K562 (cell line): ENCODE data around the gene TIGD1. TPM values are rescaled to one million over a fixed set of nuclear protein-coding genes. Genes with fewer than 3 reads are reported as not detected.

Experiments used
- BRD4 ChIP-seq: fragments of 200-600 bp; sonication (generic); IDR thresholded peaks from 2 replicates; pipeline ENCODE4 v1.6.1; 2017; ENCODE audit warnings: inconsistent platforms
- FOXA3 ChIP-seq, 2 experiments: fragments of 450-650 bp in 1 of 2; sonication (generic) in 1 of 2; formaldehyde crosslinking; IDR thresholded peaks in 1 of 2; conservative IDR thresholded peaks in 1 of 2; 2 replicates each; pipeline versions ENCODE4 v1.4.0 to v1.8.0; 2020 to 2022; ENCODE audit warnings: mild to moderate bottlenecking in 2 of 2, missing genetic modification reagents in 1 of 2
- IRF2 ChIP-seq: sonication (generic); formaldehyde crosslinking; IDR thresholded peaks from 2 replicates; pipeline ENCODE4 v1.8.1; 2022; ENCODE audit warnings: mild to moderate bottlenecking, missing genetic modification reagents
- JUND ChIP-seq, 2 experiments: IDR thresholded peaks; 2 replicates in 1 of 2; 3 replicates in 1 of 2; pipeline ENCODE4 v1.6.1; 2011; ENCODE audit warnings: borderline replicate concordance in 2 of 2, low read depth in 2 of 2, low read length in 2 of 2, improper control_type of control experiment in 1 of 2, missing biosample characterization in 1 of 2, missing genetic modification characterization in 1 of 2, missing genetic modification reagents in 1 of 2
- MAFG ChIP-seq: fragments of 450-650 bp; conservative IDR thresholded peaks from 2 replicates; pipeline ENCODE4 v1.6.1; 2016; ENCODE audit warnings: missing genetic modification characterization, missing compliant biosample characterization
- MBD2 ChIP-seq: sonication (generic); IDR thresholded peaks from 2 replicates; pipeline ENCODE4 v1.6.1; 2016; ENCODE audit warnings: low read depth, borderline replicate concordance
- NFYB ChIP-seq: IDR thresholded peaks from 2 replicates; pipeline ENCODE4 v1.6.1; 2011; ENCODE audit warnings: mild to moderate bottlenecking, moderate library complexity; ENCODE audit not compliant: insufficient read length; ENCODE audit errors: extremely low read depth
- OTX1 ChIP-seq: fragments of 450-650 bp; formaldehyde crosslinking; IDR thresholded peaks from 2 replicates; pipeline ENCODE4 v1.4.0; 2022; ENCODE audit warnings: mild to moderate bottlenecking
- PHB ChIP-seq: fragments of 250-450 bp; sonication (Bioruptor Pico); IDR thresholded peaks from 2 replicates; pipeline ENCODE4 v1.5.0; 2021
- PRMT5 ChIP-seq: sonication (generic); formaldehyde crosslinking; IDR thresholded peaks from 2 replicates; pipeline ENCODE4 v1.5.0; 2020; ENCODE audit warnings: missing genetic modification reagents
- PTBP1 ChIP-seq: fragments of 200-400 bp; formaldehyde crosslinking; IDR thresholded peaks from 2 replicates; pipeline ENCODE4 v1.6.1; 2017; ENCODE audit warnings: low read depth, low read length
- PYGO2 ChIP-seq: fragments of 450-650 bp; IDR thresholded peaks from 2 replicates; pipeline ENCODE4 v1.6.1; 2016; ENCODE audit warnings: mild to moderate bottlenecking, missing genetic modification characterization, moderate library complexity, missing compliant biosample characterization
- SIX5 ChIP-seq, 2 experiments: IDR thresholded peaks; 2 replicates each; pipeline ENCODE4 v1.6.1; 2011; ENCODE audit warnings: low read length in 2 of 2, borderline replicate concordance in 1 of 2, low read depth in 1 of 2, mild to moderate bottlenecking in 1 of 2, moderate library complexity in 1 of 2; ENCODE audit not compliant: insufficient read depth in 1 of 2
- STAT5B ChIP-seq: fragments of 250-450 bp; sonication (Bioruptor Pico); IDR thresholded peaks from 2 replicates; pipeline ENCODE4 v1.8.0; 2021; ENCODE audit warnings: mild to moderate bottlenecking, inconsistent platforms
- TCF7 ChIP-seq: sonication (generic); IDR thresholded peaks from 2 replicates; pipeline ENCODE4 v1.6.1; 2016; ENCODE audit warnings: antibody characterized with exemption, borderline replicate concordance
- U2AF1 ChIP-seq: fragments of 200-400 bp; formaldehyde crosslinking; optimal IDR thresholded peaks from 2 replicates; pipeline ENCODE3; 2017; ENCODE audit warnings: mild to moderate bottlenecking, low read depth, low read length, moderate library complexity
- U2AF2 ChIP-seq: fragments of 200-400 bp; formaldehyde crosslinking; optimal IDR thresholded peaks from 2 replicates; pipeline ENCODE3; 2017; ENCODE audit warnings: low read depth, mild to moderate bottlenecking, low read length
- ZNF23 ChIP-seq: fragments of 250-450 bp; sonication (Bioruptor Pico); IDR thresholded peaks from 2 replicates; pipeline ENCODE4 v1.4.0; 2020; ENCODE audit warnings: mild to moderate bottlenecking
- ZNF239 ChIP-seq: fragments of 250-450 bp; sonication (Bioruptor Pico); IDR thresholded peaks from 2 replicates; pipeline ENCODE4 v1.4.0; 2020; ENCODE audit warnings: mild to moderate bottlenecking
- ZNF561 ChIP-seq: fragments of 450-650 bp; formaldehyde crosslinking; conservative IDR thresholded peaks from 2 replicates; pipeline ENCODE4 v1.4.0; 2020; ENCODE audit warnings: mild to moderate bottlenecking, moderate library complexity
- ZNF77 ChIP-seq: fragments of 250-450 bp; sonication (Bioruptor Pico); IDR thresholded peaks from 2 replicates; pipeline ENCODE4 v1.5.0; 2020
- polyA plus RNA-seq, 8 experiments: library from polyadenylated mRNA; depleted of rRNA in 4 of 8; stranded (reverse) in 5 of 8; unstranded in 3 of 8; fragments of >200 nt; fragmentation: Nextera tagmentation in 2 of 8; fragmentation: Illumina TruSeq in 1 of 8; extraction: Ambion mirVana in 2 of 8; extraction: Trizol in 1 of 8; gene quantifications; 2 replicates each; pipeline versions ENCODE4 v1.2.1 to v1.2.3, GENCODE V29; 2011 to 2014; ENCODE audit warnings: inconsistent platforms in 1 of 8, missing spikeins in 1 of 8
- total RNA-seq, 7 experiments: library from RNA; depleted of rRNA in 6 of 7; stranded (reverse); fragments of >200 nt in 6 of 7; fragmentation: Illumina TruSeq in 2 of 7; extraction: Trizol in 2 of 7; gene quantifications; 2 replicates each; pipeline versions ENCODE4 v1.2.1 to v1.2.3, GENCODE V29; 2011 to 2021; ENCODE audit warnings: low replicate concordance in 1 of 7
- TF ChIP-seq, protein P1 (sequence below): fragments of 250-450 bp; sonication (Bioruptor Pico); IDR thresholded peaks from 2 replicates; pipeline ENCODE4 v1.5.0; 2020; ENCODE audit warnings: mild to moderate bottlenecking, borderline replicate concordance
- TF ChIP-seq, protein P2 (sequence below): fragments of 450-650 bp; formaldehyde crosslinking; IDR thresholded peaks from 2 replicates; pipeline ENCODE4 v1.4.0; 2022; ENCODE audit warnings: missing genetic modification characterization
- TF ChIP-seq, protein P3 (sequence below): IDR thresholded peaks from 2 replicates; pipeline ENCODE4 v1.6.1; 2016; ENCODE audit warnings: missing genetic modification characterization, missing compliant biosample characterization

Gene TIGD1
- total and polyA plus RNA-seq, 9 of the 15 experiments (the other 6 are each of a cell fraction or from before 2014, with no cell fraction given): 2.0 to 10.1 (median 6.6) TPM

DNA sequence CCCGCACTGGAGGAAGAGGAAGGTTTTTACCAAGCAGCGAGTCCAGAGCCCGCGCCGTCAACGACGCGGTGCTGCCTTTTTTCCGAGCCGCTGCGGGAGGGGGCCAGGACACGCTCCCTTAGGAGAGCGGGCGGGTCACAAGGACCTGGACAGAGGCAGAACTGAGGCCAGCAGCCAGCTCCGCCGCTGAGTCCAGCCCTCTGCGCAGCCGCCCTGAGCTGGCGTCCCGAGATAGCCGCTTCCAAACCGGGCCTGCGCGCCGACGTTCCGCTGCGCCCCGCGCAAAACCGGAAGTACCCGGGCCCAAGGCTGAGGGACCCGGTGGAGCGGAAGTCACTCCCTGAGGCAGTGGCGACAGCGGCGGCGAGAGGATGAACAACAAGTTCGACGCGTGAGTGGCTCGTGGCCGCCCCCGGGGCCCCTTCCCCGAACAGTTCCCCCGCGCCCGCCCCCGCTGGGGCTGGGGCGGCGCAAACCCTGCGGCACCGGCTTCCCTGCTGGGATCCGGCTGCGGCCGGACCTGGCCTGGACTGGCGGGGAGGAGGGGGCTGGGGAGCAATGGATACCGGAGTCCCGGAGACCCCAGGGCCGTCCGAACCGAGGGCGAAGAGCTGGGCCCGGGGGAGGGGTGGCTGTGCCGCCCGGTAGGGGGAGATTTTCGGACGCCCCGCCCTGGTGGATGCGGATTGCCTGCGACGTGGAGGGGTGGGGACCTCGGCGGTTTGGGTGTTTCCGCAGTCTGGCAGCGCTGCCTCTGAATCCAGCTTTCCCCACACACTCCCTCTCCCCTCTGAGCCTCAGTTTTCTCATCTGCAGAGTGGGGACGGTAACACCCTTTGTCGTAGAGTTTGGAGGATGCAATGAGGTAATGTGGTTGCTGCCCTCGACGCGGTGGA, at the start of gene TIGD1, which contains the start of gene EIF4E2 (continued):
- TF ChIP-seq SIX5 (IDR thresholded peaks at IDR 0.05; ENCODE audit: borderline replicate concordance in 1 of 2, insufficient read depth in 1 of 2, low read depth in 1 of 2, low read length in 2 of 2) (peak in 1 of 2 experiments; percentile 25; a peak in 1 of 4 replicates), ZNF23 (no peak), PHB (CRISPR knock-in tag) (no peak), MAFG (tag) (no peak), ZNF561 (CRISPR knock-in tag) (no peak), FOXA3 (CRISPR knock-in tag; conservative IDR thresholded peaks at IDR 0.05 in 1 of 2, IDR thresholded peaks at IDR 0.05 in 1 of 2) (0 out of 4 replicates have a peak, but pooled peaks of 1 of the 2 experiments have one; percentile 36), MBD2 (peak; percentile 55; the same call in 1 of the 2 replicates), U2AF2 (no peak), STAT5B (CRISPR knock-in tag) (no peak), TCF7 (no peak; the same call in 1 of the 2 replicates), OTX1 (no peak), NFYB (no peak), BRD4 (peak; percentile 66; the same call in 1 of the 2 replicates), U2AF1 (no peak), ZNF77 (CRISPR knock-in tag) (no peak), PTBP1 (0 out of 2 replicates have a peak, but pooled peaks have one; percentile 65), ZNF239 (CRISPR knock-in tag) (no peak), PYGO2 (tag) (no peak), PRMT5 (CRISPR knock-in tag) (no peak), JUND (IDR thresholded peaks at IDR 0.05; ENCODE audit: borderline replicate concordance, low read depth, low read length) (peak; percentile 68; the same call in 1 of the 2 replicates), JUND (tag; IDR thresholded peaks at IDR 0.05; ENCODE audit: borderline replicate concordance, low read depth, low read length) (no peak; the same call in 2 of the 3 replicates), IRF2 (CRISPR knock-in tag) (no peak)
- TF ChIP-seq, protein P1, sequence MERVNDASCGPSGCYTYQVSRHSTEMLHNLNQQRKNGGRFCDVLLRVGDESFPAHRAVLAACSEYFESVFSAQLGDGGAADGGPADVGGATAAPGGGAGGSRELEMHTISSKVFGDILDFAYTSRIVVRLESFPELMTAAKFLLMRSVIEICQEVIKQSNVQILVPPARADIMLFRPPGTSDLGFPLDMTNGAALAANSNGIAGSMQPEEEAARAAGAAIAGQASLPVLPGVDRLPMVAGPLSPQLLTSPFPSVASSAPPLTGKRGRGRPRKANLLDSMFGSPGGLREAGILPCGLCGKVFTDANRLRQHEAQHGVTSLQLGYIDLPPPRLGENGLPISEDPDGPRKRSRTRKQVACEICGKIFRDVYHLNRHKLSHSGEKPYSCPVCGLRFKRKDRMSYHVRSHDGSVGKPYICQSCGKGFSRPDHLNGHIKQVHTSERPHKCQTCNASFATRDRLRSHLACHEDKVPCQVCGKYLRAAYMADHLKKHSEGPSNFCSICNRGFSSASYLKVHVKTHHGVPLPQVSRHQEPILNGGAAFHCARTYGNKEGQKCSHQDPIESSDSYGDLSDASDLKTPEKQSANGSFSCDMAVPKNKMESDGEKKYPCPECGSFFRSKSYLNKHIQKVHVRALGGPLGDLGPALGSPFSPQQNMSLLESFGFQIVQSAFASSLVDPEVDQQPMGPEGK (CRISPR knock-in tag): no peak
- TF ChIP-seq, protein P2, sequence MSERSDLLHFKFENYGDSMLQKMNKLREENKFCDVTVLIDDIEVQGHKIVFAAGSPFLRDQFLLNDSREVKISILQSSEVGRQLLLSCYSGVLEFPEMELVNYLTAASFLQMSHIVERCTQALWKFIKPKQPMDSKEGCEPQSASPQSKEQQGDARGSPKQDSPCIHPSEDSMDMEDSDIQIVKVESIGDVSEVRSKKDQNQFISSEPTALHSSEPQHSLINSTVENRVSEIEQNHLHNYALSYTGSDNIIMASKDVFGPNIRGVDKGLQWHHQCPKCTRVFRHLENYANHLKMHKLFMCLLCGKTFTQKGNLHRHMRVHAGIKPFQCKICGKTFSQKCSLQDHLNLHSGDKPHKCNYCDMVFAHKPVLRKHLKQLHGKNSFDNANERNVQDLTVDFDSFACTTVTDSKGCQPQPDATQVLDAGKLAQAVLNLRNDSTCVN (CRISPR knock-in tag): no peak
- TF ChIP-seq, protein P3, sequence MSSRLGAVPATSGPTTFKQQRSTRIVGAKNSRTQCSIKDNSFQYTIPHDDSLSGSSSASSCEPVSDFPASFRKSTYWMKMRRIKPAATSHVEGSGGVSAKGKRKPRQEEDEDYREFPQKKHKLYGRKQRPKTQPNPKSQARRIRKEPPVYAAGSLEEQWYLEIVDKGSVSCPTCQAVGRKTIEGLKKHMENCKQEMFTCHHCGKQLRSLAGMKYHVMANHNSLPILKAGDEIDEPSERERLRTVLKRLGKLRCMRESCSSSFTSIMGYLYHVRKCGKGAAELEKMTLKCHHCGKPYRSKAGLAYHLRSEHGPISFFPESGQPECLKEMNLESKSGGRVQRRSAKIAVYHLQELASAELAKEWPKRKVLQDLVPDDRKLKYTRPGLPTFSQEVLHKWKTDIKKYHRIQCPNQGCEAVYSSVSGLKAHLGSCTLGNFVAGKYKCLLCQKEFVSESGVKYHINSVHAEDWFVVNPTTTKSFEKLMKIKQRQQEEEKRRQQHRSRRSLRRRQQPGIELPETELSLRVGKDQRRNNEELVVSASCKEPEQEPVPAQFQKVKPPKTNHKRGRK (tag): no peak
